IPS DF 6.9 (cell line): ENCODE data around the gene EMC10.

Source experiments
- DNase-seq: peaks from one replicate; pipeline ENCODE4 v3.0.0-alpha.2; 2013; ENCODE audit warnings: low read depth, low spot score
- H3K27ac ChIP-seq: one replicate; pipeline ENCODE4 v1.5.1; 2013; ENCODE audit warnings: low read length, control low read depth
- H3K27me3 ChIP-seq: 2 replicates; pipeline ENCODE4 v1.6.1; 2013; ENCODE audit warnings: mild to moderate bottlenecking, low read length; ENCODE audit not compliant: control insufficient read depth, insufficient read depth
- H3K36me3 ChIP-seq: 2 replicates; pipeline ENCODE4 v1.6.1; 2013; ENCODE audit warnings: low read length; ENCODE audit not compliant: control insufficient read depth, insufficient read depth
- H3K4me1 ChIP-seq: 2 replicates; pipeline ENCODE4 v1.6.1; 2013; ENCODE audit warnings: low read length; ENCODE audit not compliant: control insufficient read depth, insufficient read depth
- H3K4me3 ChIP-seq: 2 replicates; pipeline ENCODE4 v1.5.1; 2013; ENCODE audit warnings: mild to moderate bottlenecking, low read length
- H3K9me3 ChIP-seq: 2 replicates; pipeline ENCODE4 v1.6.1; 2013; ENCODE audit warnings: low read length, inconsistent platforms; ENCODE audit not compliant: control insufficient read depth, insufficient read depth
- WGBS: extraction: QIAGEN DNeasy Blood & Tissue Kit; methylation state at CpG from one replicate; pipeline ENCODE4 v1.1.7; 2013; ENCODE audit warnings: mixed read lengths, missing lambda C conversion rate; ENCODE audit not compliant: insufficient read length, insufficient coverage; 5-methylcytosine and 5-hydroxymethylcytosine counted together

Gene EMC10

GRCh38 chr19:50451223-50451534, 25.1 kb upstream of the EMC10 start:
- WGBS = no CpG with 5 or more reads among the region's 13 CpGs
- Histone ChIP-seq H3K4me1 (no peaks in the 10 kb centered on the region; the same call in 1 of the 2 replicates), H3K9me3 (peaks cover 2% of the 10 kb centered on the region; the same call in 1 of the 2 replicates), H3K36me3 (no peaks in the 10 kb centered on the region; the same call in 1 of the 2 replicates), H3K27me3 (no peaks in the 10 kb centered on the region), H3K4me3 (no peak overlapping the region), H3K27ac (no peak overlapping the region)
- DNase-seq = no peak

- no peaks in the 10 kb centered on the region for H3K27me3 ChIP-seq
- H3K27ac ChIP-seq = no peak overlapping the region
- H3K4me1 ChIP-seq = no peaks in the 10 kb centered on the region; the same call in 1 of the 2 replicates
- no peak for DNase-seq
- H3K4me3 ChIP-seq = no peak overlapping the region
- no peaks in the 10 kb centered on the region; the same call in 1 of the 2 replicates for H3K36me3 ChIP-seq
- peaks cover 2% of the 10 kb centered on the region; the same call in 1 of the 2 replicates for H3K9me3 ChIP-seq
- WGBS = no CpG with 5 or more reads among the region's 3 CpGs
These were observed 23.1 kb upstream of the EMC10 start for GRCh38 chr19:50453243-50453642.

GRCh38 chr19:50455992-50456391, 20.3 kb upstream of the EMC10 start:
- H3K4me1 ChIP-seq = no peaks in the 10 kb centered on the region; the same call in 1 of the 2 replicates
- 100% methylated on average over 1 of the region's 2 CpGs for WGBS
- no peak overlapping the region for H3K4me3 ChIP-seq
- no peaks in the 10 kb centered on the region for H3K27me3 ChIP-seq
- H3K27ac ChIP-seq = no peak overlapping the region
- peaks cover 2% of the 10 kb centered on the region; the same call in 1 of the 2 replicates for H3K9me3 ChIP-seq
- no peak for DNase-seq
- no peaks in the 10 kb centered on the region; the same call in 1 of the 2 replicates for H3K36me3 ChIP-seq

- no CpG with 5 or more reads among the region's 5 CpGs for WGBS
- Histone ChIP-seq H3K36me3 (no peaks in the 10 kb centered on the region; the same call in 1 of the 2 replicates), H3K4me1 (no peaks in the 10 kb centered on the region; the same call in 1 of the 2 replicates), H3K9me3 (peaks cover 2% of the 10 kb centered on the region; the same call in 1 of the 2 replicates), H3K27ac (no peak overlapping the region), H3K4me3 (no peak overlapping the region), H3K27me3 (no peaks in the 10 kb centered on the region)
- no peak for DNase-seq
These were observed 19.0 kb upstream of the EMC10 start for GRCh38 chr19:50457300-50457699.

- no peak for DNase-seq
- no CpG with 5 or more reads among the region's 50 CpGs for WGBS
- Histone ChIP-seq H3K36me3 (no peaks in the 10 kb centered on the region; the same call in 1 of the 2 replicates), H3K4me1 (no peaks in the 10 kb centered on the region; the same call in 1 of the 2 replicates), H3K4me3 (no peak overlapping the region), H3K27ac (no peak overlapping the region), H3K9me3 (peaks cover 2% of the 10 kb centered on the region; the same call in 1 of the 2 replicates), H3K27me3 (no peaks in the 10 kb centered on the region)
These were observed 17.8 kb upstream of the EMC10 start for GRCh38 chr19:50458396-50459066.

GRCh38 chr19:50459067-50459456, 17.2 kb upstream of the EMC10 start:
- no peak overlapping the region for H3K27ac ChIP-seq
- whole genome bisulfite sequencing = 100% methylated on average over 1 of the region's 32 CpGs
- H3K4me3 ChIP-seq = no peak overlapping the region
- no peak for DNase-seq
- H3K27me3 ChIP-seq = no peaks in the 10 kb centered on the region
- H3K9me3 ChIP-seq = peaks cover 2% of the 10 kb centered on the region; the same call in 1 of the 2 replicates
- no peaks in the 10 kb centered on the region; the same call in 1 of the 2 replicates for H3K4me1 ChIP-seq
- no peaks in the 10 kb centered on the region; the same call in 1 of the 2 replicates for H3K36me3 ChIP-seq

GRCh38 chr19:50459638-50460037, 16.7 kb upstream of the EMC10 start:
- H3K4me3 ChIP-seq = no peak overlapping the region
- peaks cover 2% of the 10 kb centered on the region; the same call in 1 of the 2 replicates for H3K9me3 ChIP-seq
- DNase-seq = no peak
- H3K27ac ChIP-seq = no peak overlapping the region
- no peaks in the 10 kb centered on the region for H3K27me3 ChIP-seq
- no peaks in the 10 kb centered on the region; the same call in 1 of the 2 replicates for H3K36me3 ChIP-seq
- H3K4me1 ChIP-seq = no peaks in the 10 kb centered on the region
- no CpG with 5 or more reads among the region's 1 CpG for WGBS

GRCh38 chr19:50460161-50460765, 16.0 kb upstream of the EMC10 start:
- Histone ChIP-seq H3K36me3 (no peaks in the 10 kb centered on the region), H3K9me3 (no peaks in the 10 kb centered on the region), H3K4me1 (no peaks in the 10 kb centered on the region), H3K27ac (no peak overlapping the region), H3K4me3 (no peak overlapping the region), H3K27me3 (no peaks in the 10 kb centered on the region)
- WGBS = no CpG with 5 or more reads among the region's 13 CpGs
- no peak for DNase-seq

- Histone ChIP-seq H3K4me3 (no peak overlapping the region), H3K4me1 (no peaks in the 10 kb centered on the region; the same call in 1 of the 2 replicates), H3K9me3 (no peaks in the 10 kb centered on the region), H3K27ac (no peak overlapping the region), H3K36me3 (no peaks in the 10 kb centered on the region), H3K27me3 (no peaks in the 10 kb centered on the region)
- DNase-seq = no peak
- no CpG with 5 or more reads among the region's 28 CpGs for WGBS
These were observed 15.0 kb upstream of the EMC10 start for GRCh38 chr19:50461066-50461875.

- no peaks in the 10 kb centered on the region for H3K27me3 ChIP-seq
- H3K36me3 ChIP-seq = no peaks in the 10 kb centered on the region
- H3K4me1 ChIP-seq = no peaks in the 10 kb centered on the region; the same call in 1 of the 2 replicates
- H3K4me3 ChIP-seq = no peak overlapping the region
- no peak overlapping the region for H3K27ac ChIP-seq
- WGBS = no CpG with 5 or more reads among the region's 7 CpGs
- DNase-seq = no peak
- H3K9me3 ChIP-seq = no peaks in the 10 kb centered on the region
These were observed 13.3 kb upstream of the EMC10 start for GRCh38 chr19:50462970-50463369.
